ENCODE data around the gene BPIFA2.

DNA sequence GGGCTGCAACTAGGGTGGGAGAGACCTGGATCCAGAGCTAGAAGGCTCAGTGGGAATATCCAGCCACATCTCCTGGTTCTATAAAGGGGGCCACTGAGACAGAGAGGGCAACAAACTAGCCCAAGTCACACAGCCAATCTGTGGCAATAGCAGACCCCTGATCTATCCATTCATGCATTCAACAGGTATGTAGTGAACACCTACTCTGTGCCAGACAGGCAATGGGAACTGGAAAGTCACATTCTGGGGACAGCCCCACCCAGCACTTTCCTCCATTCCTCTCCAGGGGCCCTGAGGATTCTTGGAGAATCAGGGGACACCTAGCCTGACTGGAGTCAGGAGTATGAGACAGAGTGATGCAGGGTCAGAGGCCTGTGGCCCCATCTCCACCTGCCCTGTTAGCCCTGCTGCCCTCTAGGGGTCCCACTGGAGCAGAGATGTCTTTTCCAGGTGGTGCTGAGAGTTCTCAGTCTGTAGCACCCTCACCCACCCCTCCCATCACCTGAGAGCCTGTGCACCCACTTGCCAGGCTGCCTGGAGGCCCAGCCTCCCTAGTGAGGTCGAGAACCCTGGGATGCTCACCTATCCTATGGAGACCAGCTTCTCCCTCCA lies 13.6 kb downstream of the BPIFA2 start:
- TF ChIP-seq, protein P1, sequence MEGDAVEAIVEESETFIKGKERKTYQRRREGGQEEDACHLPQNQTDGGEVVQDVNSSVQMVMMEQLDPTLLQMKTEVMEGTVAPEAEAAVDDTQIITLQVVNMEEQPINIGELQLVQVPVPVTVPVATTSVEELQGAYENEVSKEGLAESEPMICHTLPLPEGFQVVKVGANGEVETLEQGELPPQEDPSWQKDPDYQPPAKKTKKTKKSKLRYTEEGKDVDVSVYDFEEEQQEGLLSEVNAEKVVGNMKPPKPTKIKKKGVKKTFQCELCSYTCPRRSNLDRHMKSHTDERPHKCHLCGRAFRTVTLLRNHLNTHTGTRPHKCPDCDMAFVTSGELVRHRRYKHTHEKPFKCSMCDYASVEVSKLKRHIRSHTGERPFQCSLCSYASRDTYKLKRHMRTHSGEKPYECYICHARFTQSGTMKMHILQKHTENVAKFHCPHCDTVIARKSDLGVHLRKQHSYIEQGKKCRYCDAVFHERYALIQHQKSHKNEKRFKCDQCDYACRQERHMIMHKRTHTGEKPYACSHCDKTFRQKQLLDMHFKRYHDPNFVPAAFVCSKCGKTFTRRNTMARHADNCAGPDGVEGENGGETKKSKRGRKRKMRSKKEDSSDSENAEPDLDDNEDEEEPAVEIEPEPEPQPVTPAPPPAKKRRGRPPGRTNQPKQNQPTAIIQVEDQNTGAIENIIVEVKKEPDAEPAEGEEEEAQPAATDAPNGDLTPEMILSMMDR (IDR thresholded peaks at IDR 0.05) = no peak
- TF ChIP-seq POLR2A (IDR thresholded peaks at IDR 0.05; ENCODE audit: low read depth) (no peak), POLR2AphosphoS5 (IDR thresholded peaks at IDR 0.05) (no peak), EP300 (IDR thresholded peaks at IDR 0.05) (no peak)
